Neural cell (in vitro differentiated cells): Measurements from ENCODE around the gene PTPRG. TPM values are rescaled to one million over a fixed set of nuclear protein-coding genes. Genes with fewer than 3 reads are reported as not detected.

Experiments used
- H2AFZ ChIP-seq: fragments of 200-600, 300-800 bp; sonication (generic), shearing (Covaris generic); 2 replicates; pipeline ENCODE4 v1.6.0; 2014; ENCODE audit warnings: low read depth, mild to moderate bottlenecking, antibody characterized with exemption, low read length, moderate library complexity
- H3F3A ChIP-seq: fragments of 200-600 bp; shearing (Covaris generic); 2 replicates; pipeline ENCODE4 v1.6.1; 2016; ENCODE audit warnings: mild to moderate bottlenecking, moderate library complexity, mixed read lengths, antibody characterized with exemption, low read length; ENCODE audit not compliant: insufficient read depth, poor library complexity, severe bottlenecking
- H3K27ac ChIP-seq: fragments of 200-600, 300-800 bp; sonication (generic), shearing (Covaris generic); 2 replicates; pipeline ENCODE4 v1.5.1; 2014; ENCODE audit warnings: mild to moderate bottlenecking, low read length, moderate library complexity
- H3K27me3 ChIP-seq: fragments of 300-800, 200-600 bp; sonication (generic), shearing (Covaris generic); 2 replicates; pipeline ENCODE4 v1.6.0; 2014; ENCODE audit warnings: mild to moderate bottlenecking, low read depth, low read length, moderate library complexity; ENCODE audit not compliant: insufficient read depth
- H3K36me3 ChIP-seq: fragments of 300-800, 200-600 bp; sonication (generic), shearing (Covaris generic); 2 replicates; pipeline ENCODE4 v1.5.1; 2014; ENCODE audit warnings: mild to moderate bottlenecking, antibody characterized with exemption, low read length, moderate library complexity; ENCODE audit not compliant: insufficient read depth
- H3K4me2 ChIP-seq: fragments of 300-800, 200-600 bp; sonication (generic), shearing (Covaris generic); 2 replicates; pipeline ENCODE4 v1.6.0; 2014; ENCODE audit warnings: mild to moderate bottlenecking, low read length
- H3K4me3 ChIP-seq: fragments of 300-800, 200-600 bp; sonication (generic), shearing (Covaris generic); 2 replicates; pipeline ENCODE4 v1.5.1; 2014; ENCODE audit warnings: mild to moderate bottlenecking, low read length, moderate library complexity
- H3K79me2 ChIP-seq: fragments of 200-600 bp; shearing (Covaris generic); replicated peaks from 2 replicates; pipeline ENCODE4 v1.6.0; 2014; ENCODE audit warnings: mild to moderate bottlenecking, low read length, moderate library complexity; ENCODE audit not compliant: insufficient read depth
- H3K9ac ChIP-seq: fragments of 300-800, 200-600 bp; sonication (generic), shearing (Covaris generic); 2 replicates; pipeline ENCODE4 v1.6.1; 2016; ENCODE audit warnings: mild to moderate bottlenecking, low read length, mixed read lengths
- H3K9me2 ChIP-seq: fragments of 200-600 bp; shearing (Covaris generic); 2 replicates; pipeline ENCODE4 v1.6.1; 2016; ENCODE audit warnings: mild to moderate bottlenecking, low read length, mixed read lengths; ENCODE audit not compliant: insufficient read depth
- H3K9me3 ChIP-seq: fragments of 200-600, 300-800 bp; sonication (generic), shearing (Covaris generic); 2 replicates; pipeline ENCODE4 v1.6.1; 2016; ENCODE audit warnings: mild to moderate bottlenecking, mixed run types, low read length, moderate library complexity, mixed read lengths
- H4K20me1 ChIP-seq: fragments of 200-600 bp; shearing (Covaris generic); 2 replicates; pipeline ENCODE4 v1.6.1; 2016; ENCODE audit warnings: mild to moderate bottlenecking, mixed run types; ENCODE audit not compliant: insufficient read depth
- CTCF ChIP-seq: fragments of 450-650 bp; IDR thresholded peaks from 2 replicates; pipeline ENCODE4 v1.5.1; 2014; ENCODE audit warnings: antibody characterized with exemption, mild to moderate bottlenecking, moderate library complexity; ENCODE audit not compliant: poor library complexity, severe bottlenecking
- EZH2 ChIP-seq: fragments of 200-600, 300-800 bp; shearing (Covaris generic), sonication (generic); IDR thresholded peaks from 2 replicates; pipeline ENCODE4 v1.6.1; 2014; ENCODE audit warnings: antibody characterized with exemption, low read length, borderline replicate concordance, mild to moderate bottlenecking; ENCODE audit not compliant: insufficient read depth, poor library complexity, severe bottlenecking
- MXI1 ChIP-seq: fragments of 450-650 bp; conservative IDR thresholded peaks from 2 replicates; pipeline ENCODE4 v1.6.1; 2014; ENCODE audit warnings: antibody characterized with exemption, mild to moderate bottlenecking; ENCODE audit not compliant: poor library complexity, severe bottlenecking
- POLR2AphosphoS5 ChIP-seq: IDR thresholded peaks from 2 replicates; pipeline ENCODE4 v1.6.1; 2012
- REST ChIP-seq: IDR thresholded peaks from 2 replicates; pipeline ENCODE4 v1.6.1; 2012; ENCODE audit warnings: borderline replicate concordance
- SMC3 ChIP-seq: fragments of 450-650 bp; conservative IDR thresholded peaks from 2 replicates; pipeline ENCODE4 v1.6.1; 2014; ENCODE audit warnings: antibody characterized with exemption, mild to moderate bottlenecking, moderate library complexity; ENCODE audit not compliant: poor library complexity
- TAF1 ChIP-seq: IDR thresholded peaks from 2 replicates; pipeline ENCODE4 v1.6.1; 2012; ENCODE audit warnings: low read depth
- polyA plus RNA-seq: library from polyadenylated mRNA; depleted of rRNA; stranded (reverse); fragments of >200 nt; gene quantifications from 2 replicates; pipeline ENCODE4 v1.2.3, GENCODE V29; 2014

PTPRG gene
- polyA plus RNA-seq, 1 donor from 2014 or later: 33.1 TPM

GRCh38 chr3:61935814-61936213, 374.4 kb downstream of the PTPRG start:
- Histone ChIP-seq H3K36me3 (no peaks in the 10 kb centered on the region), H3K9me2 (no peaks in the 10 kb centered on the region), H3K27me3 (no peaks in the 10 kb centered on the region), H3K4me3 (no peak overlapping the region), H4K20me1 (no peaks in the 10 kb centered on the region), H2AFZ (no peak overlapping the region), H3K4me2 (no peak overlapping the region), H3K9me3 (no peaks in the 10 kb centered on the region), H3K79me2 (peaks cover 5% of the 10 kb centered on the region), H3K9ac (no peak overlapping the region), H3F3A (no peaks in the 10 kb centered on the region), H3K27ac (no peak overlapping the region)
- TF ChIP-seq MXI1 (no peak), SMC3 (no peak)

GRCh38 chr3:61936344-61936937, 375.1 kb downstream of the PTPRG start:
- no peak overlapping the region for H2AFZ ChIP-seq
- no peaks in the 10 kb centered on the region for H3K27me3 ChIP-seq
- H3K27ac ChIP-seq: no peak overlapping the region
- H3K36me3 ChIP-seq: no peaks in the 10 kb centered on the region
- peaks cover 5% of the 10 kb centered on the region for H3K79me2 ChIP-seq
- H3K4me3 ChIP-seq: no peak overlapping the region
- H3K9me3 ChIP-seq: no peaks in the 10 kb centered on the region
- H3K4me2 ChIP-seq: no peak overlapping the region
- no peaks in the 10 kb centered on the region for H4K20me1 ChIP-seq
- no peaks in the 10 kb centered on the region for H3F3A ChIP-seq
- H3K9ac ChIP-seq: no peak overlapping the region
- no peak for TF ChIP-seq EZH2
- no peak for TF ChIP-seq POLR2AphosphoS5
- no peaks in the 10 kb centered on the region for H3K9me2 ChIP-seq

GRCh38 chr3:61937477-61937876, 376.1 kb downstream of the PTPRG start:
- no peak overlapping the region for H3K4me2 ChIP-seq
- H3K9me2 ChIP-seq: no peaks in the 10 kb centered on the region
- H3K4me3 ChIP-seq: no peak overlapping the region
- no peak overlapping the region for H3K27ac ChIP-seq
- H2AFZ ChIP-seq: no peak overlapping the region
- H3F3A ChIP-seq: no peaks in the 10 kb centered on the region
- no peaks in the 10 kb centered on the region for H4K20me1 ChIP-seq
- TF ChIP-seq TAF1 (no peak), CTCF (no peak), EZH2 (no peak), REST (no peak), SMC3 (no peak), MXI1 (no peak)
- no peak overlapping the region for H3K9ac ChIP-seq
- no peaks in the 10 kb centered on the region for H3K79me2 ChIP-seq
- no peaks in the 10 kb centered on the region for H3K27me3 ChIP-seq
- no peaks in the 10 kb centered on the region for H3K36me3 ChIP-seq
- no peaks in the 10 kb centered on the region for H3K9me3 ChIP-seq
